Type B pancreatic cell (in vitro differentiated cells): ENCODE measurements around the gene TTLL4. TPM values are rescaled to one million over a fixed set of nuclear protein-coding genes. Genes with fewer than 3 reads are reported as not detected.

Experiments
- DNase-seq: peaks from one replicate; pipeline ENCODE4 v3.0.0; 2021; ENCODE audit warnings: mixed read lengths; ENCODE audit not compliant: unreplicated experiment; ENCODE audit errors: extremely low spot score
- H3K27ac Mint-ChIP-seq: 2 replicates; pipeline ENCODE4 v1.8.0; 2021; ENCODE audit warnings: mild to moderate bottlenecking, mixed read lengths
- H3K27me3 Mint-ChIP-seq: 2 replicates; pipeline ENCODE4 v1.8.0; 2021; ENCODE audit warnings: mixed read lengths
- H3K36me3 Mint-ChIP-seq: 2 replicates; pipeline ENCODE4 v1.8.0; 2021; ENCODE audit warnings: mixed read lengths
- H3K4me1 Mint-ChIP-seq: one replicate; pipeline ENCODE4 v1.8.0; 2021; ENCODE audit warnings: mixed read lengths; ENCODE audit not compliant: unreplicated experiment
- H3K4me3 Mint-ChIP-seq: 2 replicates; pipeline ENCODE4 v1.8.0; 2021; ENCODE audit warnings: mild to moderate bottlenecking, mixed read lengths
- H3K9me3 Mint-ChIP-seq: 2 replicates; pipeline ENCODE4 v1.8.0; 2021; ENCODE audit warnings: mixed read lengths
- total RNA-seq: library from RNA; stranded (reverse); gene quantifications from 2 replicates; pipeline ENCODE4 v1.2.1, GENCODE V29; 2021; ENCODE audit warnings: low replicate concordance
- TF ChIP-seq, protein P1 (sequence below): fragments of 200-600 bp; sonication (generic); conservative IDR thresholded peaks from 2 replicates; pipeline ENCODE4 v1.5.0; 2021; ENCODE audit warnings: antibody characterized with exemption, mild to moderate bottlenecking

TTLL4 gene
- total RNA-seq, 1 donor from 2014 or later = 79.8 TPM

DNA sequence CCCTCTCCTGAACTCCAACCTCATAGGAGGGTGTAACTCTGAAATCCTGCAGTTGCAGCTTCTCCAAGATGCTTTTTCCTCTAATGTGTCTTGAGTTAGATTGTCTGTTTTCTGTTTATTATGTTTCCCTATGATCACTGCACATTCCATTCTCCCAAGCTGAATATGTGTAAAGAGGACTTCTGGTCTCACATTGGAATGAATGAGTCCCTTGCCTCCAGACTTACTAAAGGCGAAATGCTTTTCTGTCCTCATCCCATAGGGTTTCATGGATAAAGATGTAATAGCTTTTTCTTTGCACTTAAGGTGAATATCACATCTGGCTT is 35.8 kb downstream of the TTLL4 start:
- Mint-ChIP-seq H3K9me3 (no peaks in the 10 kb centered on the region), H3K4me3 (no peak overlapping the region), H3K27ac (no peak overlapping the region), H3K4me1 (peaks cover 8% of the 10 kb centered on the region), H3K36me3 (peaks cover 49% of the 10 kb centered on the region), H3K27me3 (no peaks in the 10 kb centered on the region)
- no peak for DNase-seq
- TF ChIP-seq, protein P1, sequence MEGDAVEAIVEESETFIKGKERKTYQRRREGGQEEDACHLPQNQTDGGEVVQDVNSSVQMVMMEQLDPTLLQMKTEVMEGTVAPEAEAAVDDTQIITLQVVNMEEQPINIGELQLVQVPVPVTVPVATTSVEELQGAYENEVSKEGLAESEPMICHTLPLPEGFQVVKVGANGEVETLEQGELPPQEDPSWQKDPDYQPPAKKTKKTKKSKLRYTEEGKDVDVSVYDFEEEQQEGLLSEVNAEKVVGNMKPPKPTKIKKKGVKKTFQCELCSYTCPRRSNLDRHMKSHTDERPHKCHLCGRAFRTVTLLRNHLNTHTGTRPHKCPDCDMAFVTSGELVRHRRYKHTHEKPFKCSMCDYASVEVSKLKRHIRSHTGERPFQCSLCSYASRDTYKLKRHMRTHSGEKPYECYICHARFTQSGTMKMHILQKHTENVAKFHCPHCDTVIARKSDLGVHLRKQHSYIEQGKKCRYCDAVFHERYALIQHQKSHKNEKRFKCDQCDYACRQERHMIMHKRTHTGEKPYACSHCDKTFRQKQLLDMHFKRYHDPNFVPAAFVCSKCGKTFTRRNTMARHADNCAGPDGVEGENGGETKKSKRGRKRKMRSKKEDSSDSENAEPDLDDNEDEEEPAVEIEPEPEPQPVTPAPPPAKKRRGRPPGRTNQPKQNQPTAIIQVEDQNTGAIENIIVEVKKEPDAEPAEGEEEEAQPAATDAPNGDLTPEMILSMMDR = no peak

DNA sequence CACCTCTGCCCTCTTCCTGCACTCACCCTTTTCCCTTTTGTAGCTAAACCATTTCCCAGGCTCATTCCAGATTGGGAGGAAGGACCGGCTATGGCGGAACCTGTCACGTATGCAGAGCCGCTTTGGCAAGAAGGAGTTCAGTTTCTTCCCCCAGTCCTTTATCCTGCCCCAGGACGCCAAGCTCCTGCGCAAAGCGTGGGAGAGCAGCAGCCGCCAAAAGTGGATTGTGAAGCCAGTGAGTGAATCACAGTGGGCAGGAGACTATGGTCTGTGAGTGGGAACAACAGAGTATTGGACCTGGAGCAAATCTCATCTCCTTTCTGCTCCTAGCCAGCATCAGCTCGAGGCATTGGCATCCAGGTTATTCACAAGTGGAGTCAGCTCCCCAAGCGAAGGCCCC is 36.3 kb downstream of the TTLL4 start:
- Mint-ChIP-seq H3K27ac (no peak overlapping the region), H3K4me1 (peaks cover 8% of the 10 kb centered on the region)
- TF ChIP-seq, protein P1 = no peak

DNA sequence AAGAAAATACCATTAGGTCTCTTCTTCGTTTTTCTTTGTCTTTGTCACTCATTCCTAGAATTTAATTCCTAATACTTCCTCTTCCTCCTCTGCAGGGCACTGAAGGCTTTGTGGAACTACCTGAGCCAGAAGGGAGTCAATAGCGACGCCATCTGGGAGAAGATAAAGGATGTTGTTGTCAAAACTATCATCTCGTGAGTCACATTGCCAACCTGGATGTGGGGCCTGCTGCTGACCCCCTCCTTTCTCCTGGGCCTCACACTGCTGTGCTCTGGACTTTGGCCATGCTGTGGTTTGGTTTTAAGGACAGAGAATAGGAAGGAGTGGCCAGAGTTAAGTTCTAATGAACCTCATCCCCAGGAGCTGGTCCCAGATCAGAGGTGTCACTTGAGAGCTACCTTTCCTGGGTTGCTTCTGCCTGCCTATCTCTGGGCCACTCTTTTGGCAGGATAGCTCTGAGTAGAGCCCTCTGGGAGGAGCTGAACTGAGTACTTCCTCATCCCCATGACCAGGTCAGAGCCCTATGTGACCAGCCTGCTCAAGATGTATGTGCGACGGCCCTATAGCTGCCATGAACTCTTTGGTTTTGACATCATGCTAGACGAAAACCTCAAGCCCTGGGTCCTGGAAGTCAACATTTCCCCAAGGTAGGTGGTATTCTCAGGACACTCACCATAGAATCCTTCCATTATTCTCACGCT is 38.3 kb downstream of the TTLL4 start:
- Mint-ChIP-seq H3K4me3 (no peak overlapping the region), H3K4me1 (peaks cover 8% of the 10 kb centered on the region), H3K27me3 (no peaks in the 10 kb centered on the region), H3K9me3 (no peaks in the 10 kb centered on the region), H3K36me3 (peaks cover 49% of the 10 kb centered on the region), H3K27ac (no peak overlapping the region)
- no peak for DNase-seq
- TF ChIP-seq, protein P1 = no peak

More for the DNA sequence above, 36.3 kb downstream of the TTLL4 start:
- Mint-ChIP-seq H3K27me3 (no peaks in the 10 kb centered on the region), H3K9me3 (no peaks in the 10 kb centered on the region), H3K36me3 (peaks cover 51% of the 10 kb centered on the region), H3K4me3 (no peak overlapping the region)
- no peak for DNase-seq

DNA sequence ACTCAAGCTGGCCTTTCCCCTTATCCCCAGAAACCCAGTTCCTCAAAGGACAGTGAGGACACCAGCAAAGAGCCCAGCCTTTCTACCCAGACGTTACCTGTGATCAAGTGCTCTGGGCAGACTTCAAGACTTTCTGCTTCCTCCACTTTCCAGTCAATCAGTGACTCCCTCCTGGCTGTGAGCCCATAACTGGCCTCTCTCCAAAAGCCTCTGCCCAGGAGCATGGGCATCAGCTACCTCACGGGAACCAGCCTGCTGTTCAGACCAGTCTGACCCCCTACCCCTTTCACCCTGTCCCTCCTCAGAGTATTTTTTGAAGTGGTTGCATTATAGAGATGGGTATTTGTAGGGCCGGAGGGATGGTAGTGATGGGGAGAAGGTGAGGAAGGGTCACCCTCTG is 43.6 kb downstream of the TTLL4 start:
- Mint-ChIP-seq H3K27ac (no peak overlapping the region), H3K36me3 (peaks cover 28% of the 10 kb centered on the region), H3K4me3 (no peak overlapping the region), H3K27me3 (no peaks in the 10 kb centered on the region), H3K4me1 (no peaks in the 10 kb centered on the region), H3K9me3 (no peaks in the 10 kb centered on the region)
- no peak for DNase-seq
- TF ChIP-seq, protein P1 = no peak

DNA sequence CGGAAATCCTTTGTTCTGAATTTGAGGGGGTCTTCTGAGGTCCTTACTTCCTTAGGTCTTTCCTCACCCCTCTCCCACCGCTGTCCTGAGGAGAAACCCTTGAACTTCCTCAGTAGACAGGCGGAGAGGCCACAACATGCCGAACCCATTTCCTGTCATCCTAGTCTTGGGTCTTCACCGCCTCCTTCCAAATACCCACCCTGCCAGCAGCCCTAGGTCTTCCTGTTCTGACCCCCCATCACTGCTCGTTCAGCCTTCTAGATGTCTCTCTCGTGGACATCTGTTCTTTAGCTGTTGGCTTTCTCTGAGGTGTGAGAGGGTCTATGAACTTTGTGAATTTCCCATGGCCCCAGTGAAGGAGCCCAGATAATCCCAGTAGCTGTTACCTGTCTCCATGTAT is 44.1 kb downstream of the TTLL4 start:
- Mint-ChIP-seq H3K27me3 (no peaks in the 10 kb centered on the region), H3K4me3 (no peak overlapping the region), H3K36me3 (peaks cover 27% of the 10 kb centered on the region), H3K27ac (no peak overlapping the region), H3K4me1 (no peaks in the 10 kb centered on the region), H3K9me3 (no peaks in the 10 kb centered on the region)
- TF ChIP-seq, protein P1 = no peak
- DNase-seq = no peak

DNA sequence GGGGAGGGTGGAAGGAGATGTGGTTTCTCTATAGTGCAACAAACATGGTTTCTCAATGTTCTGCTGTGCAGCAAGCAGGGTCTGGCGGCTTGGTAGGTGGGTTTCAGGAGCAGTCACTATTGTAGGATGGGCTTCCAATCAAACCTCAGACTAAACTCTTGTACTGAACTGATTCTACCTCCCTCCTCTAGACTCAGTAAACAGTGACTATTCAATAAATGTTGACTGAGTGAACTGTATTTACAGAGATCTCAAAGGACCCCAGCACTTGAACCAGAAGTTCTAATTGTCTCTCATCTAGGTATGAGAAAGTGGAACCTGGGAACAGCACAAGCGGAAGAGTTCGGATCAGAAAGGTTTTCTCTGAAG is 44.5 kb downstream of the TTLL4 start:
- Mint-ChIP-seq H3K9me3 (no peaks in the 10 kb centered on the region), H3K4me3 (no peak overlapping the region), H3K4me1 (no peaks in the 10 kb centered on the region), H3K36me3 (peaks cover 27% of the 10 kb centered on the region), H3K27me3 (no peaks in the 10 kb centered on the region), H3K27ac (no peak overlapping the region)
- TF ChIP-seq, protein P1 = no peak
- no peak for DNase-seq
